Natural killer cell (primary cell): ENCODE measurements around the gene KIAA0232. TPM values are rescaled to one million over a fixed set of nuclear protein-coding genes. Genes with fewer than 3 reads are reported as not detected.
"Not testable (repeated sequence)": the region's sequence is repeated elsewhere in the genome, so short reads cannot be mapped to it uniquely, and the experiment has no call there.

ENCODE experiments used
- ATAC-seq, 3 donors: fragments of 150-1000 bp in 2 of 3; fragments of 200-7000 bp in 1 of 3; cut with Tn5 transposase; 1 replicate in 1 of 3; 2 replicates in 2 of 3; pipeline ENCODE4 v1.10.0; 2021; ENCODE audit warnings: mild to moderate bottlenecking in 2 of 3, moderate library complexity in 2 of 3
- DNase-seq, 2 donors: peaks; one replicate each; pipeline versions ENCODE4 v3.0.0 to v3.0.0-alpha.2; 2013 to 2021; ENCODE audit warnings: mixed read lengths in 1 of 2
- H3K27ac ChIP-seq: one replicate; pipeline ENCODE4 v1.5.1; 2013; ENCODE audit warnings: mild to moderate bottlenecking, low read length
- H3K27me3 ChIP-seq: one replicate; pipeline ENCODE4 v1.6.1; 2013; ENCODE audit warnings: low read length; ENCODE audit not compliant: control insufficient read depth, insufficient read depth
- H3K36me3 ChIP-seq: one replicate; pipeline ENCODE4 v1.6.1; 2013; ENCODE audit warnings: low read length; ENCODE audit not compliant: control insufficient read depth, insufficient read depth
- H3K4me1 ChIP-seq: one replicate; pipeline ENCODE4 v1.6.1; 2013; ENCODE audit warnings: low read length; ENCODE audit not compliant: control insufficient read depth, insufficient read depth
- H3K4me3 ChIP-seq: one replicate; pipeline ENCODE4 v1.5.1; 2013; ENCODE audit warnings: low read length
- H3K9me3 ChIP-seq: one replicate; pipeline ENCODE4 v1.6.1; 2013; ENCODE audit warnings: low read length; ENCODE audit not compliant: control insufficient read depth, insufficient read depth
- H3K27ac Mint-ChIP-seq, 2 donors: one replicate each; pipeline ENCODE4 v1.8.0; 2022; ENCODE audit warnings: mild to moderate bottlenecking in 2 of 2, mixed read lengths in 2 of 2, moderate library complexity in 1 of 2
- H3K27me3 Mint-ChIP-seq, 2 donors: one replicate each; pipeline ENCODE4 v1.8.0; 2022; ENCODE audit warnings: low read depth in 2 of 2, mixed read lengths in 2 of 2
- H3K36me3 Mint-ChIP-seq: one replicate; pipeline ENCODE4 v1.8.0; 2022; ENCODE audit warnings: mixed read lengths
- H3K4me1 Mint-ChIP-seq, 2 donors: one replicate each; pipeline ENCODE4 v1.8.0; 2022; ENCODE audit warnings: mixed read lengths in 2 of 2
- H3K4me3 Mint-ChIP-seq: one replicate; pipeline ENCODE4 v1.8.0; 2022; ENCODE audit warnings: mild to moderate bottlenecking, moderate library complexity, mixed read lengths
- H3K9me3 Mint-ChIP-seq, 2 donors: one replicate each; pipeline ENCODE4 v1.8.0; 2022; ENCODE audit warnings: mixed read lengths in 2 of 2
- WGBS: methylation state at CpG from one replicate; pipeline ENCODE4 v1.1.7; 2013; ENCODE audit warnings: missing lambda C conversion rate; ENCODE audit not compliant: insufficient coverage; 5-methylcytosine and 5-hydroxymethylcytosine counted together
- intact Hi-C: fragments of 100-400 bp; cut with micrococcal nuclease; formaldehyde crosslinking; loops from one replicate; pipeline ENCODE4 v1.14.2; 2022
- total RNA-seq, 4 donors: library from RNA; stranded (reverse); fragments of 120-200 nt in 1 of 4; gene quantifications; one replicate each; pipeline versions ENCODE4 v1.2.3 to v1.2.4, GENCODE V29; 2013 to 2022
- TF ChIP-seq, protein P1 (sequence below): fragments of 200-600 bp; IDR thresholded peaks from one replicate; pipeline ENCODE4 v1.8.0; 2022; ENCODE audit warnings: antibody characterized with exemption

The KIAA0232 gene
- total RNA-seq, 3 donors from 2014 or later (not counting 1 experiment from before 2014, with no cell fraction given) = 24.7 to 30.3 (median 28.6) TPM

DNA sequence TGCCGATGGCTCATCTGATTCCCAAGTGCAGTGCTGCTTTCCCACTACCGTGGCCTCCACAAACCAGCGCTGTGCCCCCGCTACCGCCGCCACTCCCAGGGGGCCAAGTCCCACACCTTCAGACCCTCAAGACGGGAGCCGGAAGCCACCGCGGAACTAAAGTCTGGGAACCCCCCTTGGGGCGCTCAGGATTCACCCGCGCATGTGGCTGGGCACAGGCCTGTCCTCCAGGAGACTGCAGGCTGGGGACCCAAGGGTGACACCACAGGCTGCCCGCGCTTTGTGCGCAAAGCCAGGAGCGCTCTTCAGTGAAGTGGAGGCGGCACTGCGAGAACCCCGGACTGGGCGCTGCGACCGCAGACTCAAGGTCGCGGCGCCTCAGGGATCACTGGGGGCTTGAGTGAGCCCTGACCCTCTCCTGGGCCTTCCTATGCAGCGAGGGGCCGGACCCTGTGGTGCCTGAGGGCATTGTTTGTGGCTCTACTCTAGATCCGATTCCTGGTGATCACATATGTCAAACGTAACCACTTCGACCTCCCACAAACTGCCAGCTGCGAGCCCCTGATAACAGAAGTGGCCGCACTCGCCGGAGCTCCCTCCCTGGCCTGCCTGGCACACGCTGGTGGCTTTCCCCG lies 106.7 kb downstream of the KIAA0232 start:
- H3K27ac ChIP-seq = no peak overlapping the region

DNA sequence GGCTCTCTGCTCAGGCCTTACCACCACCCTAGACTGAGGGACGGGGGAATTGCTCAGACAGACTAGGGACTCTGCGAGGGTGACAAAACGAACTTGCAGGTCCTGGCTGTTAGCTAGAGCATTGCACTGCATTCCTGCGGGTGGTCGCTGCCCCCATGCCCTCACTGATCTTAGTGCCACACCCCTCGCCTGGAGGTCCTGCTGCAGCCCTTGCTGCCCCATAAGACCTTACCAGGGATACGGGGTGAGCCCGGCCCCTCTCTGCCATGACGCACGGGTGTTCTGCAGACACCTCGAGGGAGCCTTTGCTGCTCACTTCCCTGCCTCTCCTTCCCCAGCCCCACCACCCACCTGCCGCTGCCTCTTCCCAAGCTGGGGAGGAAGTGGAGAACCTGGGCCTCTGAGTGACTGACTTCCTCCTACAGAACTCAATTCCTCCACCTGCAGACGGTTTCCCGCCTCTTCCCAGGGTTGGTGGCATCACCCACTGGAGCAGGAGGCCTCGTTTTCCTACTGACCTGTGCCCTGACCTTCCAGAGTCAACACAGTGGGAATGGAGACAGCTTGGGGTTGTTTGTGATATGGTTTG lies 107.3 kb downstream of the KIAA0232 start:
- Histone ChIP-seq H3K27me3 (no peaks in the 10 kb centered on the region), H3K27ac (no peak overlapping the region), H3K4me1 (peaks cover 51% of the 10 kb centered on the region), H3K36me3 (no peaks in the 10 kb centered on the region), H3K4me3 (no peak overlapping the region), H3K9me3 (no peaks in the 10 kb centered on the region)
- no peaks in the 10 kb centered on the region for H3K9me3 Mint-ChIP-seq
- no peaks in the 10 kb centered on the region for H3K27me3 Mint-ChIP-seq
- no peak overlapping the region for H3K27ac Mint-ChIP-seq
- TF ChIP-seq, protein P1, sequence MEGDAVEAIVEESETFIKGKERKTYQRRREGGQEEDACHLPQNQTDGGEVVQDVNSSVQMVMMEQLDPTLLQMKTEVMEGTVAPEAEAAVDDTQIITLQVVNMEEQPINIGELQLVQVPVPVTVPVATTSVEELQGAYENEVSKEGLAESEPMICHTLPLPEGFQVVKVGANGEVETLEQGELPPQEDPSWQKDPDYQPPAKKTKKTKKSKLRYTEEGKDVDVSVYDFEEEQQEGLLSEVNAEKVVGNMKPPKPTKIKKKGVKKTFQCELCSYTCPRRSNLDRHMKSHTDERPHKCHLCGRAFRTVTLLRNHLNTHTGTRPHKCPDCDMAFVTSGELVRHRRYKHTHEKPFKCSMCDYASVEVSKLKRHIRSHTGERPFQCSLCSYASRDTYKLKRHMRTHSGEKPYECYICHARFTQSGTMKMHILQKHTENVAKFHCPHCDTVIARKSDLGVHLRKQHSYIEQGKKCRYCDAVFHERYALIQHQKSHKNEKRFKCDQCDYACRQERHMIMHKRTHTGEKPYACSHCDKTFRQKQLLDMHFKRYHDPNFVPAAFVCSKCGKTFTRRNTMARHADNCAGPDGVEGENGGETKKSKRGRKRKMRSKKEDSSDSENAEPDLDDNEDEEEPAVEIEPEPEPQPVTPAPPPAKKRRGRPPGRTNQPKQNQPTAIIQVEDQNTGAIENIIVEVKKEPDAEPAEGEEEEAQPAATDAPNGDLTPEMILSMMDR = no peak
- intact Hi-C loops = no loop called here
- no peak for ATAC-seq
- no peak for DNase-seq
- H3K36me3 Mint-ChIP-seq = no peaks in the 10 kb centered on the region
- peaks cover 24 to 45% of the 10 kb centered on the region in 2 donors for H3K4me1 Mint-ChIP-seq
- WGBS = 95% methylated on average over 15 of the region's 15 CpGs
- no peak overlapping the region for H3K4me3 Mint-ChIP-seq

More for the DNA sequence above, 106.7 kb downstream of the KIAA0232 start:
- no peaks in the 10 kb centered on the region for H3K36me3 ChIP-seq
- H3K4me3 Mint-ChIP-seq = no peak overlapping the region
- no peak for ATAC-seq
- no peaks in the 10 kb centered on the region for H3K27me3 ChIP-seq
- no peak overlapping the region for H3K27ac Mint-ChIP-seq
- no peaks in the 10 kb centered on the region for H3K36me3 Mint-ChIP-seq
- TF ChIP-seq, protein P1 = no peak
- H3K4me1 Mint-ChIP-seq = peaks cover 24 to 45% of the 10 kb centered on the region in 2 donors
- no peak for DNase-seq
- H3K27me3 Mint-ChIP-seq = no peaks in the 10 kb centered on the region
- peaks cover 45% of the 10 kb centered on the region for H3K4me1 ChIP-seq
- no peaks in the 10 kb centered on the region for H3K9me3 ChIP-seq
- H3K9me3 Mint-ChIP-seq = no peaks in the 10 kb centered on the region
- 93% methylated on average over 37 of the region's 37 CpGs for WGBS
- intact Hi-C loops = no loop called here
- H3K4me3 ChIP-seq = no peak overlapping the region

DNA sequence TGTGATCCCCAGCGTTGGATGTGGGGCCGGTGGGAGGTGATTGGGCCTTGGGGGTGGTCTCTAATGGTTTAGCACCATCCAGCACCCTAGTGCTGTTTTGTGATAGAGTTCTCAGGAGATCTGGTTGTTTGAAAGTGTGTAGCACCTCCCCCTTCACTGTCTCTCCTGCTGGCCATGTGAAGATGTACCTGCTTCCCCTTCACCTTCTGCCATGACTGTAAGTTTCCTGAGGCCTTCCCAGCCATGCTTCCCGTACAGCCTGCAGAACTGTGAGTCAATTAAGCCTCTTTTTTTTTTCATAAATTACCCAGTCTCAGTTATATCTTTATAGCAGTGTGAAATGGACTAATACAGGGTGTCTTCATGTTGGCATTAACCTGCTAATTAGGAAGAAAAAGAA lies 107.8 kb downstream of the KIAA0232 start:
- ATAC-seq (no peak), DNase-seq (no peak)
- no peaks in the 10 kb centered on the region for H3K27me3 Mint-ChIP-seq
- H3K27ac Mint-ChIP-seq = no peak overlapping the region
- H3K4me1 Mint-ChIP-seq = peaks cover 24 to 45% of the 10 kb centered on the region in 2 donors
- WGBS = 100% methylated on average over 2 of the region's 3 CpGs
- H3K9me3 Mint-ChIP-seq = no peaks in the 10 kb centered on the region
- Histone ChIP-seq H3K27ac (no peak overlapping the region), H3K36me3 (no peaks in the 10 kb centered on the region), H3K9me3 (no peaks in the 10 kb centered on the region), H3K4me3 (no peak overlapping the region), H3K4me1 (peaks cover 56% of the 10 kb centered on the region), H3K27me3 (no peaks in the 10 kb centered on the region)
- intact Hi-C loops = no loop called here
- H3K4me3 Mint-ChIP-seq = no peak overlapping the region
- TF ChIP-seq, protein P1 = no peak
- H3K36me3 Mint-ChIP-seq = no peaks in the 10 kb centered on the region

DNA sequence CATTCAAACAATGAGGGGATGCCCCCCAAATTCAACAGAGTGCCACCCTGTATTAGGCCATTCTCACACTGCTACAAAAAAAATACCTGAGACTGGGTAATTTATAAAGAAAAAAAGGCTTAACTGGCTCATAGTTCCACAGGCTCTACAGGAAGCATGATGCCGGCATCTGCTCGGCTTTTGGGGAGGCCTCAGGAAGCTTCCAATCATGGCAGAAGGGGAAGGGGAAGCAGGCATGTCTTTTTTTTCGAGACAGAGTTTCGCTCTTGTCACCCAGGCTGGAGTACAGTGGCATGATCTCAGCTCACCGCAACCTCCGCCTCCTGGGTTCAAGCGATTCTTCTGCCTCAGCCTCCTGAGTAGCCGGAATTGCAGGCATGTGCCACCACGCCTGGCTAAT lies 108.4 kb downstream of the KIAA0232 start:
- H3K27ac Mint-ChIP-seq, H3K27ac ChIP-seq: not testable (repeated sequence)

More for the DNA sequence above, 108.4 kb downstream of the KIAA0232 start:
- H3K27me3 ChIP-seq, H3K4me3 Mint-ChIP-seq, ATAC-seq, H3K36me3 Mint-ChIP-seq, H3K9me3 ChIP-seq, DNase-seq, H3K36me3 ChIP-seq, H3K9me3 Mint-ChIP-seq, H3K4me3 ChIP-seq, intact Hi-C loops, H3K27me3 Mint-ChIP-seq: not testable (repeated sequence)
- 96% methylated on average over 9 of the region's 9 CpGs for WGBS
- peaks cover 57% of the 10 kb centered on the region for H3K4me1 ChIP-seq
- peaks cover 24 to 44% of the 10 kb centered on the region in 2 donors for H3K4me1 Mint-ChIP-seq
